H4 (cell line): ENCODE measurements around the gene GLS2. TPM values are rescaled to one million over a fixed set of nuclear protein-coding genes. Genes with fewer than 3 reads are reported as not detected.
A peak's percentile ranks its signal among the peaks of the same experiment; 100 is the strongest.
"Not testable (repeated sequence)": the region's sequence is repeated elsewhere in the genome, so short reads cannot be mapped to it uniquely, and the experiment has no call there.

Source experiments
- DNase-seq: peaks from one replicate; pipeline ENCODE4 v3.0.0-alpha.2; 2015; ENCODE audit warnings: low spot score
- total RNA-seq: library from RNA; depleted of rRNA; stranded (reverse); fragments of >200 nt; shearing (Covaris generic); gene quantifications from 2 replicates; pipeline ENCODE4 v1.2.3, GENCODE V29; 2014

Gene GLS2
- total RNA-seq, 1 experiment from 2014 or later: not detected

DNA sequence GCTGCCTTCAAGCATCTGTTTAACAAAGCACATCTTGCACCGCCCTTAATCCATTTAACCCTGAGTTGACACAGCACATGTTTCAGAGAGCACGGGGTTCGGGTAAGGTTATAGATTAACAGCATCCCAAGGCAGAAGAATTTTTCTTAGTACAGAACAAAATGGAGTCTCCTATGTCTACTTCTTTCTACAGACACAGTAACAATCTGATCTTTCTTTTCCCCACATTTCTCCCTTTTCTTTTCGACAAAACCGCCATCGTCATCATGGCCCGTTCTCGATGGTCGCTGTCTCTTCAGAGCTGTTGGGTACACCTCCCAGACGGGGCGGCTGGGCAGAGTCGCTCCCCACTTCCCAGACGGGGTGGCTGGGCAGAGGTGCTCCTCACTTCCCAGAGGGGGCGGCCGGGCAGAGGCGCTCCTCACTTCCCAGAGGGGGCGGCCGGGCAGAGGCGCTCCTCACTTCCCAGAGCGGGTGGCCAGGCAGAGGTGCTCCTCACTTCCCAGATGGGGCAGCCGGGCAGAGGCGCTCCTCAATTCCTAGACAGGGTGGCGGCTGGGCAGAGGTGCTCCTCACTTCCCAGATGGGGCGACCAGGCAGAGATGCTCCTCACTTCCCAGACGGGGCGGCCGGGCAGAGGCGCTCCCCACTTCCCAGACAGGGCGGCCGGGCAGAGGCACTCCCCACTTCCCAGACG, 5.6 kb upstream of the GLS2 start:
- not testable (repeated sequence) for DNase-seq

DNA sequence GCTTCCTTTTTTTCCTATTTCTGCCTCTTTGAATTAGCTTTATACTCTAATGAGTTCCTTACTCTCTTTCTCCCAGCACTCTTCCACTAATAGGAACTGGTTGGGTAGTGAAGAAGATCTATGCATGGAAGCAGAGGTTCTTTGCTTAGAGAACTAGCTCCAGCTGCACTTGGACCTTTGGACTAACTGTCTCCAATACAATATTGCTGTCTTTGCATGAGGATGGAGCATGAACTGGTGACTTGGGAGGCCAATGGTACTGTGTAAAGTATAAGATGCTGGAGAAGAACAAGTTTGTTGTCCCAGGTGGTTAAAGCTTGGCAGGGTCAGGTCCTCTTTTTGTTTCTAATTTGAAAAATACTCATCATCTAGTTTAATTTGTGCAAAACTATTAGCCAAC, 2.4 kb upstream of the GLS2 start:
- DNase-seq: no peak

DNA sequence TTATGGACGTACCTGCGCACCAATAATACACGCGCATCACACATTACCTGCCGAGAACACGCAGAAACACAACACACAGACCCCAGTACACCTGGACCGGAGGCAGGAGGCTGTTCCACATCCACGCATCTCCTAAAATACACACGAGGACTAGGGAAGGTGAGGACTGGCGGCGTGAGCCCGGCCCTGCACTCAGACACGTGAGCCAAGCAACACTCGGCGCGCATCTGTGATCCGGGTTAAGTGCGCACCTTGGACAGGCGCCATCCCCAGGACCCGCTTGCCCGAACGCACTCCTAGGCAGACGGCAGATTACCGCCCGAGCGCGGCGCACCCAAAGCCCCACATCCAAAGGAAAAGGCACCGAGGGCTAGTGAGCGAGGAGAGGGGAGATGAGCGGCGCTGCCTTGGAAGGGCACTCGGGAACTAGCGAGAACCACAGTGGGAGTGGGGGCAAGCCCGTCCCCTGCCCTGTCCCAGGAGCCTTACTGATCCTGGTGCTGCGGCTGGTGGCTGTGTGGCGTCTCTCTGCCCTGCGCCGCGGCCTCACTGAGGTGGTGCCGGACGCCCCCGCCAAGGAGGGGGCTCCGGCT, 417 bp downstream of the GLS2 start:
- DNase-seq: no peak

DNA sequence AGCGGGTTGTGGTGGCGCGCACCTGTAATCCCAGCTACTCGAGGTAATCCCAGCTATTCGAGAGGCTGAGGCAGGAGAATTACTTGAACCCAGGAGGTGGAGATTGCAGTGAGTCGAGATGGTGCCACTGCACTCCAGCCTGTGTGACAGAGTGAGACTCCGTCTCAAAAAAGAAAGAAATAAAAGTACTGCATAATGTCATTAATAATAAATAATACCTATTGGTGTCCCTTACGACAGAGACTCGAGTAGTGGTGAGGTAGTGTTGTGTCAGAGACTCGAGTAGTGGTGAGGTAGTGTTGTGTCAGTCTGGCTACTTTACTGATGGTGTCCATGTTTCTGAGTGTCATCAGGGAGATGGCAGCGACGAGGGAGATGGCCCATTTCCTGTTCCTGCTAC, 1.3 kb downstream of the GLS2 start:
- DNase-seq: no peak

DNA sequence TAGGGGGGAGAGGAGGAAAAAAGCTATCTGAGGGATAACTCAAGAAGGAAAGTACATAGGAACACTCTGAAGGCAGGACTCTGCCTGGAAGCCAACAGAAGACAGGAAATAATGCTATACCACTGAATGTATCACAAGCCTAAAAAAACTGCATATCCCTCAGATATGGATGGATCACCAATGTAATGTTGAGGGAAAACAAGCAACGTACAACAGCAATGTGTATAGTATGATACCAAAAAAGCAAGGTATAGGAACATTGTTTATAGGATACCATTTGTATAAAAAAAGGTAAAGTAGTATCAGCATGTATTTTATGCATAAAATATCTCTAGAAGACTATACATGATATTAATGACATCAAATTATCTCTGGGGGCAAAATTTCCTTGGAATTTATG, 3.4 kb downstream of the GLS2 start:
- no peak for DNase-seq

DNA sequence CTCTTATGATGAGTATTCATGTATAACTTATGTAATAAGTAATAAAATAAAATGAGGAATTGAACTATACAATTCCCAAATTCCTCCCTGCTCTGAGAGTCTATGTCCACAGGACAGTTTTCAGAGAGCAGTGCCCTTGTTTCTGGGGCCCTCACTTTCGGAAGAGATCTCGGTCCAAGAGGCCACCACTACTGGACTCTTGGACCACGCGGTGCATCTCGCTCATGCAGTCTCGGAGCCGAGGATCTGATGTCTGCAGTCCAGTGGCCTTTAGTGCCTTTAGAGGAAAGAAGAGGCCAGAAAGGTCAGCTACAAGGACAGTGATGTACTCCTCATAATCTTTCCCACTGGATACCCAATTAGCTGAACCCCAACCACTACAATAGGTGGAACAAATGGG, 8.3 kb downstream of the GLS2 start:
- DNase-seq: no peak

DNA sequence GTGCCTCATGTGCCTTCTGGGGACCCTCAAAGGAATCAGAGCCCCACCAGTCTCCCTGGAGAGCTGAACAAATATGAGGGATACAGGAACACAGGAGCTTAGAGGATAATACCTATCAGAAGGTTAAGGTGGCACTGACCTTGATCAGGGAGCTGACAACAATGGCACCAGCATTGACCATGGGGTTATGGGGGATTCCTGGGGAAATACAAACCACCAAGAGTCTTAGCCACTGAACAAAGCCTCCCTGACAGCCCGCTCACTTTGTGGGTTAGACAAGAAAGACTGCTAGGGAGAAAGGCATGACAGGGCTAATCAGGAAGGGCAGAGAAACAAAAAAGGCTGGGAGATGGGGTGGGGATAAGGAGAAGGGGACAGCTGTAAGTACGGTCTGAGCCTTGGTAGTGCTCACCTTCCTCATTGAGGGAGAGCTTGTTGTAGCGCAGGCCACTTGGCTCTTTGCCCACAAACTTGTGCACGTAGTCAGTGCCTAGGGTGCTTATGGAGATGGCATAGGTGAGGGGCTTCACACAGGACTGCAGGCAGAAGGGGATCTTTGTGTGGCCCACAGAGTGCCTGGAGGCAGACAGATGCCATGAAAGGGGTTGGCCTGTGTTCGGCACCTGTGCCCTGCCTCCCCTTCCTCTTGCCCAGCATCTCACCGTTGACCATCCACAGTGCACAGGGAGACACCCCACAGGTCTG, 10.3 kb downstream of the GLS2 start:
- no peak for DNase-seq

DNA sequence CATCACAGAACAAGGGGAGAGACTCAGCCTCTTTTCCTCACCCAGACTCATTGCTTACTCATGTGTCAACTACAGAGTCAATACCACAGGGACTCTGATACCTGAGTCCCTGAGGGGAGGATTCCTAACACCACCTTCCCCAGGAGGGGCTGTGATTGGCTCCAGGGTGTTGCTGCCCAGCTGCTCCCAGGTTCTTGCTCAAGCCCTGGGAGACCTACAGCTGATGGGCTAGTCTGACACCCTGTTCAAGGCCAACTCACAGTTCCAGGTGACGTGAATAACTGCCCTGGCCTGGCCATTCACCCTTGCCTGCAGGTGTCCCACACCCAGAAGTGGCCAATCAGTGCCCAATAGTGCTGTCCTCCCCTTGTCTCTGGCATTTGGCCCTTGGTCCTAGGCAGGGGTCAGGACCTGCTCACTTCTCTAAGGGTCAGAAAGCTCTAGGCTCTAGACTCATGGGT, 11.0 kb downstream of the GLS2 start:
- no peak for DNase-seq

DNA sequence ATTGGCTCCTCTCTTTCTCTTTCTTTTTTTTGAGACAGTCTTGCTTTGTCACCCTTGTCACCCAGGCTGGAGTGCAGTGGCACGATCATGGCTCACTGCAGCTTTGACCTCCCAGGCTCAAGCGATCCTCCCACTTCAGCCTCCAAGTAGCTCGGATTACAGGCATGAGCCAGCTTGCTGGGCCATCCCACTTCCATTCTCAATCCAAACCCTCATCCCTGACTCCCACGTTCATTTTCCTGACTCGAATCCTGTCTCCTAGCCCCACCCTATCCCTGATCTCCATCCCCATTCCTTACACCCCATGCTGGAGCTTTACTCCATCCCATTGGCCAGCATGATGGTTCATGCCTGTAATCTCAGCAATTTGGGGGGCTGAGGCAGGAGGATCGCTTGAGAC, 11.8 kb downstream of the GLS2 start:
- no peak for DNase-seq

DNA sequence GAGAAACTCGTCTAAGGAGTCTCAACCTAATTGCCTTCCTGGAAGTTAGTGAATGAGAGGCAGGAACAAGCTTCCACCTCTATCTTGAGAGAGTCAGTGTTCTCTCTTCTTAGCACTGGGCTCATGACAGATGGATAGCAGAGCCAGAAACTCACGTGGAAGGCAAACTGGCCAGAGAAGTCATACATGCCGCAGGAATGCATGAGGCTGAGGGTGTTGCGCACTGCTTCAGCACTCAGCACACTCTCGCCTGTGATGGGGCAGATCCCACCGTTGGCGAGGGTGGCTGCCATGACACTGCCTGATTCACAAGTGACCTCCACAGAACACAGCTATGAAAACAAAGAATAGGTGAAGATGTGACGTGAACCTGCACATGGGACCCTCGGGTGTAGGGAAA, 13.6 kb downstream of the GLS2 start:
- no peak for DNase-seq

DNA sequence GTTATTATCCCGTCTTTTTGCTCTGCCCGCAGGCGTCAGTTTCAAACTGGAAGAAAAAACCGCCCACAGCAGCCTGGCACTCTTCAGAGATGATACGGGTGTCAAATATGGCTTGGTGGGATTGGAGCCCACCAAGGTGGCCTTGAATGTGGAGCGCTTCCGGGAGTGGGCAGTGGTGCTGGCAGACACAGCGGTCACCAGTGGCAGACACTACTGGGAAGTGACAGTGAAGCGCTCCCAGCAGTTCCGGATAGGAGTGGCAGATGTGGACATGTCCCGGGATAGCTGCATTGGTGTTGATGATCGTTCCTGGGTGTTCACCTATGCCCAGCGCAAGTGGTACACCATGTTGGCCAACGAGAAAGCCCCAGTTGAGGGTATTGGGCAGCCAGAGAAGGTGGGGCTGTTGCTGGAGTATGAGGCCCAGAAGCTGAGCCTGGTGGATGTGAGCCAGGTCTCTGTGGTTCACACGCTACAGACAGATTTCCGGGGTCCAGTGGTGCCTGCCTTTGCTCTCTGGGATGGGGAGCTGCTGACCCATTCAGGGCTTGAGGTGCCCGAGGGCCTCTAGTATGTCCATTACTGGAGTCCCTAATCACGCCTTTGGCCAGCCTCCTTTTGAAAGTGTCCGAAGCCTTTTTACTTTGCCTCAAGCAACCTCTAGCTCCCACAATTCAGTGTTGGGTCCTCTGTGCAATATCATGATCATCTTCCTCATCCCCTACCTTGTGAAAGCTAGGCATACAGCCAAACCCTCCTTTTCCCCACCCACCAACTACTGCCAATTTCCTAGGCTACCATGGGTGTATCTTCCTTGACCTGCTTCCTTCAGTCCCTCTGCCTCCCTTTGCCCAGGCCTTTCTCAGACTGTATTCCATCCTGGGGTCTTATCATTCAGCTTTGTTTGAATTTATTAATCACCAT, 18.7 kb downstream of the GLS2 start:
- DNase-seq: no peak

DNA sequence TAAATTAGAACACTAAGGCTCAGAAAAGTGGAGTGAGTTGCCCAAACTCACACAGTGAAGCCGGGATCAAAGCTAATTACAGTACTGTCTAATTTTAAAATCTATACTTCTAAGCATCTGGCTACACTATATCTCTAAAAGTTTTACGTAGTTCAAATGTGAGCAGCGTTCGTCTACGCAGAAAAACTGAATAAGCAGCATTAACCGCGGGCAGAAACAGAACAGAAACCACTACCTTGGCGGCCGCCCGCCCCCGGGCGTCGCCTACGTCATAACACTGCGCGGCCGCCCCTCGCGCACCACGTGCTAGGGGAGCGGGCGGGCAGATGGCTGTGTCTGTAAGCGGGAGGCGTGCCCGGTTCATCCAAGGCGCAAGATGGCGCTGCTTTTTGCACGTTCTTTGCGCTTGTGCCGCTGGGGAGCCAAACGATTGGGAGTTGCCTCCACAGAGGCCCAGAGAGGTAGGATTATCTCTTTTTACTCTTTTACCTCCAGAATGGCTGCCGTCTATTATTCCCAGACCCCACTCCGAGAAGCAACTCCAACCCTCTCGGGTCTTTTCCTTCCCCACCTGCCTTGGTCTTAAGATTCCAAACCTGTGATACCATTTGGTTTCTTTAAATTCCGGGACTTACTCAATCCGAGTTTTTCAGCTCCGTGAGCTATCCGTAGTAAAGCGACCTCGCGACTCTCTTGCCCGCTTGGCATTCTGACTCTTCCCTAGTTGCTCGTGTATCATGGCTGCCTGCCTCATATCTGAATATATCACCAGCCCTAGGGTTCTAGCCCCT, 19.6 kb downstream of the GLS2 start, which contains the start of gene SPRYD4:
TSS of gene SPRYD4 (plus strand) at position 363 of the 791 bp plus-strand sequence. CDS start at position 377, 14 bp downstream.
- DNase-seq: peak; percentile 90

DNA sequence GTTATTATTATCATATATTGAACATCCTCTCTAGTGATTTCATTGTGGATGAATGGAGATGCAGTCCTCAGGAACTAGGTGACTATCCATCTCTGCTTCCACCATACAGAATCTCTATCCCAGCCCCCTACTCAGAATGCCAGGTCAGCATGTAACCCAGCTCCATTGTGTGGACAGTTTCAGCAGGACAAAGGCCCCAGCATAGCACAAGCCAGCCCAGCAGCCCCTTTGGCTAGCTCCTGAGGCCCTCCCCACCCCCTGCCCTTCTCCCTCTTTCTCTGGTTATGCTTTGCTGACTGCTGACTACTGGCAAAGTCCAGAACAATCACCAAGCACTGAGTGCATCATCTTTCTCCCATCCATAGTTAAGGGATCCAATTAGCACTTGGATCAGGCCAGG, 25.4 kb downstream of the GLS2 start:
- DNase-seq: no peak

DNA sequence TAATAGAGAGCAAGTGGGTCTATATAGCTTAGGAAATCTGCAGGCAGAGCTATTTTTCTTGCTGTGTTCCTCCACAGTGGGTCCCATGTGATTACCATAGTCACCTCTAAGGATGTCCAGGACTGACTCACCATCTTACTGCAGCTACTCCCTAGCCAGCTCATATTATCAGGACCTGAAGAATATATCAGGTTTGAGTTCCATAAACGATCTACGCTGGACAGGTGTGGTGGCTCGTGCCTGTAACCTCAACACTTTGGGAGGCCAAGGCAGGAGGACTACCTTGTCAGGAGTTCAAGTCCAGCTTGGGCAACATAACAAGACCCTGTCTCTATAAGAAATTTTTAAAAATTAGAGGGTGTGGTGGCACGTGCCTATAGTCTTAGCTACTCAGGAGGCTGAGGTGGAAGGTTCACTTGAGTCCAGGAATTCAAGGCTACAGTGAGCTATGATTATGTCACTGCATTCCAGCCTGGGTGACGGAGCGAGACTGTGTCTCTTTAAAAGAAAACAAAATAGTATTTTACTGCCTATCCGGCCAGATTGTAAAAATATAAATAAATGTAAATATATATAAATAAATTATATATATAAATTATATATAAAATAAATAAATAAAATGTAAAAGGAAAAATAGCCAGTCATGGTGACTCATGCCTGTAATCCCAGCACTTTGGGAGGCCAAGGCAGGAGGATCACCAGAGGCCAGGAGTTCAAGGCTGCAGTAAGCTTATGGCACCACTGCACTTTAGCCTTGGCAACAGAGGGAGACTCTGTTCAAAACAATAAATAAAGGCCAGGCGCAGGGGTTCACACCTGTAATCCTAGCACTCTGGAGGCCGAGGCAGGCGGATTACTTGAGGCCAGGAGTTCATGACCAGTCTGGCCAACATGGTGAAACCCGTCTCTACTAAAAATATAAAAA, 26.5 kb downstream of the GLS2 start:
- DNase-seq: no peak

DNA sequence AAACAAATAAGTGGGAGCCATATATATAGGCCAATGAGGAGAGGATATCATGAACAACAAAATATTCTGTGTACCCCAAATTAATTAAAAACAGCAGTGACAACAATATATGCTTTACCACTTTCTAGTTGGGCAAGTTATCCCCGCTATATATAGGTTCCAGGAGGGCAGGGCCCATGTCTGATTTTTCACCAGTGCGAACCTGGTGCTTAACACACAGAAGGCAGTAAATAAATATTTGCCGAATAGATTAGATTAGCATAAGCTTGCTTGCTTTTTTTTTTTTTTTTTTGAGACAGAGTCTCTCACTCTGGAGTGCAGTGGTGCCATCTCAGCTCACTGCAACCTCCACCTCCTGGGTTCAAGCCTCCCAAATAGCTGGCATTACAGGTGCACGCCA, 30.1 kb downstream of the GLS2 start:
- no peak for DNase-seq

DNA sequence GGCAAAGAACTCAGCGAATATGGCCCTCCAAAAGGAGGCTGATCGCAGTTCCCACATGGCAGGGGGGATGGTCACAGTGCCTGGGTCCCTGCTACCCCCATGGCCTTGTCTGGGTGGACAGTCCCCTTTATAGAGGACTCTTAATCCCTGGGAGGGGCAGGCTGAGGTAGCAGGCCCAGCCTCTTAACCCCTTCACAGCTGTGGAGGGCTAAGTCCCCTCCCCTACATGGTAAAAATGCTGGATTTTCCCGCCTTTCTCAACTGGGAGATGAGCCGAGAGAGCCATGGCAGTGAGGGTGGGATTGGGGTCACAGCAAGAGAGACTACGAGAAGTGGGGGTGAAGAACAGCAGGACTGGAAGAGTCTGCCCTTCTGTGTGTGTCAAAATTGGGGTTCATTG, 33.4 kb downstream of the GLS2 start, which contains the start of gene MIP:
TSS of gene MIP (minus strand) at position 101 of the 400 bp plus-strand sequence. CDS start at position 57, 44 bp downstream.
- DNase-seq: no peak

DNA sequence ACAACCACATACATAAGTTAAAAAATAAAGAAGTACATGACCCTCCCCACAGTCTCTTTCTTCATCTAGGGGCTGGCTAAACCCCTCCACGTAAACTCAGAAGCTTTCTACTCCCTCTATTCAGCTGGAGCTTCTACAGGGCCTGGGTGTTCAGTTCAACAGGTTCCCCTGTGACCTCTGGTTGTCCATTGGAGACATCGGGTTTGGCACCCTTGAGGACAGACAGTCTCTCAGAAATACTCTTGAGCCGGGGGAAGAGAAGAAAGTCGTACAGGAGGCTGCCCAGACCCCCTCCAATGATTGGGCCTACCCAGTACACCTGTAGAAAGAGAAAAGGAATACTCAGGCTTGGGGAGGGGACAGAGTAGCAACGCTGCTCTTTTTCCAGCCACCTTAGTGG, 36.8 kb downstream of the GLS2 start:
- DNase-seq: no peak

DNA sequence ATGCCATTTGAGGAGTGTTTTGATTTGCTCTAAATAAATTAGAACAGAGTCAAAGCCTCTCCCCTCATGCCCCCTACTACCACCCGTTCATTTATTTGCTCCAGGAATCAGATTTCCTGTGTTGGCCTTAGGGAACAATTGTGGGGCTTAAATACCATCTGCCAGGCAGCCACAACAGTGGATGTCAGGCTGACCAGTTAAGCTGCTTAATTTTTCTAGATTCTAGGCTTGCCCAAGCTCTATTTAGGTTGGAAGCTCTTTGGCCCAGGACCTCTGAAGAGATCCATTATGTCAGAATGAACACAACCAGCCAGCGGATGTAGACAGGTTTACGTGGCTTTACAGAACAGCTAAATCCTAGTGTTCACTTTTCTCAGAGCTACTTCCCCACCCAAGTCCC, 37.7 kb downstream of the GLS2 start:
- no peak for DNase-seq

DNA sequence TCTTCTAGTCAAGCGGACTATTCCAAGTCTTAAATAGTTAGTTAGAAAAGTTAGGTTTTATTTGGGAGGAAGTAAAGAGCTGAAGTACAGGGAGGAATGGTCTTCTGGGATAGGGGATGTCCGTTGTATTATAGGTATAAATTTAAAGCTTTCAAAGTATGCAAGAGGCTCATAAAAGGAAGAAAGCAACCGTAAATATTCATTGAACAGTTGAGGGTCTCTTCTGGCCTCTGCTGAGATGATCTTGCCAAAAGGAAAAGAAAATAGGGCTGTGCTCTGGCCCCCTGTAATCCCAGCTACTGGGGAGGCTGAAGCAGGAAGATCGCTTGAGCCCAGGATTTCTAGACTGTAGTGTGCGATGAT, 38.4 kb downstream of the GLS2 start:
- no peak for DNase-seq
